HG03103 (cell line): Measurements from ENCODE around the gene KIAA1210.

ENCODE experiments used
- ATAC-seq: cut with Tn5 transposase; IDR thresholded peaks from one replicate; pipeline ENCODE4 v1.9.1; 2021; ENCODE audit warnings: low read depth; ENCODE audit not compliant: unreplicated experiment

The KIAA1210 gene

DNA sequence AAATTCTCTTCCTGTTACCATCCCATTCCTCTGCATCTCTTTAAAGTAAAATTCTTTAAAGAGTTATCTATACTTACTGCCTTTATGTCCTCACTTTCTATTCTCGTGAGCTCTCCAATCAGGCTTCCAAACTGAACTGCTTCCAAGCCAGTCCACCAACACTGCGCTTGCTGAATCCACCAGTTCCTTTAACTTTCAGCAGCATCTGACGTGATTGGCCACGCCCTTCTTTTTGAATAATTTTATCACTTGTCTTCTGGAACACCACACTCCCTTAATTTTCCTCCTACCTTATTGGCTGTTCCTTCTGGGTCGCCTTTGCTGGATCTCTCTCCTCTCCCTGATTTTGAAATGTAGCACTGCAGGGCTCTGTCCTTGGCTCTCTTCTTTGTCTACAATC is at the start of gene KIAA1210:
Gene KIAA1210 (minus strand): TSS at position 163 of the 400 bp plus-strand sequence. CDS start 4,170 bp downstream, outside the sequence.
- ATAC-seq = no peak

DNA sequence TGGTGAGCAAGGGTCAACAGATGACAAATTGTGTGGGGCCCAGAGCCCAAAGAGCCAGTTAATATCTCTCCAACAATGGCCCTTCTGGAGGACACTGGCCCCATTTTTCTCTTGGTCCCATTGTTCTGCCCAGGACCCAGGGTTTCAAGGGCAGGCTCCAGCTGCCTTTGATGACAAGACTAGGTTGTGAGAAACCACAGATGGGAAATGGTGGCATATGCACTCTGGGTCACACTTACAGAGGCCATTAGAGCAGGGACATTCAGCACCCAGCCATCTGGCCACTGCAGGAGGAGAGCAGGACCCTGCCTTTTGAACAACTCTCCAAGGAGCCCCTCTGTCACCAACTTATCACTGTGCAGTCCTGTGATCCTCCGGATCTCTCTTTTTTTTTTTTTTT is 49.7 kb upstream of the KIAA1210 start:
- ATAC-seq = no peak

DNA sequence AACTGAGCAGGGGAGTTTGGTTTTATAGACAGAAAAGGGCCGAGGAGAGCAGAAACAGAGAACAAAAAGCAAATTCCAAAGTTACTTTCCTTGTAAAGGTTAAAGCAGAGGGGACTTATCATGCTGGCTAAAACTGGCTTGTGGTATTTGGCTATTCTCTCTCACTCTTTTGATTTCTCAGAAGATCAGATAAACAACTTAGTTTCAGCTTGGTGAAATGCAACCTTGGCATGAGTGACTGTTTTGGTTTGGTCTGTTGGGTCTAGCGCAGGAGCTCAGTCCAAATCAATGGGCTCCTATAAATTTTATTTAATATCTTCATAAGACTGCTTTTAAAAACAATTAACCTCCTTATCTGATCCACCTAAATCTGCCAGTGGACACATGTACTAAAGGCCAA is 47.3 kb upstream of the KIAA1210 start:
- ATAC-seq = no peak

DNA sequence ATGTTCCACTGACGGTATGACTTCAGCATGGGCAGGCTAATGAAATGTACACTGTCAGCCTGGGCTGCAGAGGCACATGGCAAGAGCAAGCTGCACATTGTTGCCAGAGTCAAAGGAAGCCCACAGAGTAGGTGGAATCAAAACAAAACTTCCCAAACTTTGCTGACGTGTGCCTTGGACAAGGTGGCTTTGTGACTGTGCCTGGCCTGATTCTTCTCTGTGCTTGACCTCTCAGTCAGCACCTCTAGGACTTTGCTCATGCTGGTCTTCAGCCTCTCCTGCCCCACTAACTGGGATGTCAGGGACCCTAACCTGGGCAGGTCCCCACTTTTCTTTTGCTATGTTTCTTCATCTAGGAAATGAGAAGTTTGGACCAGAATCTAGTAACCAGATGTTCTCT is 40.5 kb upstream of the KIAA1210 start:
- ATAC-seq = no peak

DNA sequence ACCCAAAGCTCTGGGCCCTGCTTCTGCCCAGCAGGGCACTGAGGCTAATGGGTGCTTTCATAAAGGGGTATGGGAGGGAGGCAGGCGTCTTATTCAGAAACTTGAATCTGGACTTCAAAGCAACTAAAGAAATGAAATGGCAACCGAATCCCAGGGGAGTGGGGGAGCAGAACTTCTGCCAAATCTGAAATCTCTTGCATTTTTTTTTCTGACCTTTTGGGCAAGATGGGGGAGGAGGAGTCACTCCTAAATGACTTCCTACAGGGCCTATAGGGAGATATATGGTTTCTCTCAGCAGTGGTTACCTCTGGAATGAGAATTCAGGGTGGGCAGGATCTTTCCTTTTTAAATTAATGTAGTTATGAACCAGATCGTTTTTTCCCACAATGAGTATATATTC is 30.6 kb upstream of the KIAA1210 start:
- ATAC-seq = no peak

DNA sequence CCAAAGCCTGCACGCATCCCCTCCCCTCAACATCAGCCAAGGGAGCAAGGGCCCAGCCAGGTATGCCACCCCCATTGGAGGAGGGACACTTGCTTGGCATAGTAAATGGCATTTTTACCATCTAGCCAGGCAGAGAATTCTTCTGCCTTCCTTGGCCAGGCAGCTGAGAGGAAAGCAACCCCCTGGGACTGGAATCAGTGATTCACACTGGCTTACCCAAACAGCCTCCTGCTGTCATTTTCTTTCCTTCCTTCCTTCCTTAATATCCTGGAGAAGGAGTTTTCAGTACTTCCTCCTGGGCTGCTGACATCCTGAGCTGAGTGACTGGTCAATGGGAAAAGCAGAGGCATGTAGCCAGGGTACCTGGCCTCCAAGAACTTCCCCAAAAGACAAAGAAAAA is 28.6 kb upstream of the KIAA1210 start:
- ATAC-seq = no peak

DNA sequence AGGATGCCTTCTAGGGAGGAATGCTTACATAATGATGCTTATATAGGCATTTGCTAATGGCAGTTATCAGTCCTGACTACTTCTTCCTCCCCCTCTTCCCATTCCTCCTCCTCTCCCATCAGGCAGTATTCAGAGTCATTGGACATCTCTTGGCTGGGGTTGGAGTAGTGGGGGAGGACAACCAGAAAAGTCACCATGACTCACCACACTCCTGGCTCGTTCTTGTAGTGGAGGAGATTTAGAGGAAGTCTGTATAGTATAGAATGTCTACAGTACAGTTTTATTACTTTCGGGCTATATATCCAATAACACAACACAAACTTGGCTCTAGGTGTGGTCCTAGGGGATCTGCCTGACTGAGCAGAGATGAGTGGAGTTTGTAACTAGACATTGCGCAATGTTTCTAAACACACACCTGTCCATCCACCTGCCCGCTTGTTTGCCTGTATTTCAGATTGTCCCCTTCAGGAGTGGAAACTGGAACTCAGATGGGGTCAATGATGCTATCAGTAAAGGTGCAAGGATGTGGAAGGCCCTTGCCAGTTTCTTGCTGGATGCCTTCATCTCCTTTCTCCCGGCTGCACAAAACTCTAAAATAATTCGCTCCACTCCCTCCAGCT is 27.9 kb upstream of the KIAA1210 start:
- no peak for ATAC-seq

DNA sequence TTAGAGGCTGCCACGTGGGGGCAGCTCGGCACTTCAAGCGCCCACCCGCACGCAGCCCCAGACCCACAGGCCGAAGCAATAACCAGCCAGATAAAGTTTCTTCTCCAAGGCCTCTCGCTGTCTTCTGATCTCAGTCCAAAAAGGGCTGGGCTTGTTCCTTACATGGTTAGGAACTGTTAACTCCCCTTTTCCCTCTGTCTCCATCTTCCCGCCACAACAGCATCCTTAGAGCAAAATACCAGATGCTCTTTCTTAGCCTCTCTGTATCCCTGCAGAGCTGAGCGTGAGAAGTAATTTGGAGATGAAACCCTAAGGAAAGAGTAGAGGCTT is 23.4 kb upstream of the KIAA1210 start:
- ATAC-seq = no peak

DNA sequence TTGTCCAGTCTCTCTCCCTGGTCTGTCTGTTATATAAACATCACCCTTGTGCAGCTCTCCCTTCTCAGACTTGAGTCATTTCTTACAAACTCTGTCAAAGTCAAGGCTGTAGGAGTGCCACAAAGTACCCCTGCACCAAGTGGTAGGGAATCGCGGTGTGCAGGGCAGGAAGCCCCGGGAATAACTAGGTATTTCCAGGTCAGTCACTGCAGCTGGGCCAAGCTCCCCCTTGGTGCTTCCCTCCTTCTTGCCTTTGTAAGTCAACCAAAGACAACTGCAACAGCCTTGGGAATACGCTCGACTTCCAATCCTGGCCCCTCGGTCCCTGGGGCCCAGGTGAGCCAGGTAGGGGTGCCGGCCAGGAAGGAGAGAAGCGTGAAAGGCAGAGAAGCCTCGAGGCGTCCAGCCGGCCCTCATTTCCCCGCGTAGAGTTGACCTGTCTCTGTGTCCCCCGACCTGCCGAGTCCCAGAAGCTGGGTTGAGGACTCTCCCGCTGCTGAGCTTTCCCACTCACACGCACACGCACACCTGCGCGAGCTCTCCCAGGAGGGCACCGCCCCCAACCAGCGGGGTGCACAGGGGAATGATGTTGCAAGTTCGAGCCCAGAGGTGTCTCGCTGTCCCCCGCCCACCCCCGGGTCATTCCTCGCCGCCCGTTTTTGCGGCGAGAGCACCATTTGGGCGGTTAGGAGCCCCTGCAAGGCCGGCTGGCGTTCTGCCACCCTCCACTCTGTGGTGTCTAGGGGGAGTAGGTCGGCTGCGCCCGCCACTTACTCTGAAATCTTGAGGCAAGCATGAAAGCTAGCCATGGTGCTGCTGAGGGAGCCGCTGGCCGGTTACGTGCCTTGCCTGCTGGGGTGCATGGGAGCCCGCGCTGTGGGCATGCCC is 22.8 kb upstream of the KIAA1210 start:
- ATAC-seq = no peak

DNA sequence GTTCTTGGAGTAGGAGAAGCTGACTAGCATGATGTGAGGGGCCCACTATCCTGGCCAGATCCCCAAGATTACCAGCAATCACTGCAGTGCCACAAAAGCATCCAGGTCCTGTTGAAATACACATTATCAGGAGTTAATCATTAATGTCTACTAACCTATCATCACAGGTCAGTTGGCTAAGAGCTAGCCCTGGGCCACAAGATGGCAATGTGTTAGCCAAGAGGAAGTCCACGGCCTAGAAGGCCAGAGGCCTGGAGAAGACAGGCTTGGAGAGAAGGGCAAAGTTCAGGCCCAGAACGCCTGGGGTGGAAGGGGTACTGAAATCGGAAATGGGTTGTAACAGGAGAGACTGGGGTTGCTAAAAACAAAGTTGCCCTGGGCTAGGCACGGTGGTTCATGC is 19.9 kb upstream of the KIAA1210 start:
- ATAC-seq = no peak

DNA sequence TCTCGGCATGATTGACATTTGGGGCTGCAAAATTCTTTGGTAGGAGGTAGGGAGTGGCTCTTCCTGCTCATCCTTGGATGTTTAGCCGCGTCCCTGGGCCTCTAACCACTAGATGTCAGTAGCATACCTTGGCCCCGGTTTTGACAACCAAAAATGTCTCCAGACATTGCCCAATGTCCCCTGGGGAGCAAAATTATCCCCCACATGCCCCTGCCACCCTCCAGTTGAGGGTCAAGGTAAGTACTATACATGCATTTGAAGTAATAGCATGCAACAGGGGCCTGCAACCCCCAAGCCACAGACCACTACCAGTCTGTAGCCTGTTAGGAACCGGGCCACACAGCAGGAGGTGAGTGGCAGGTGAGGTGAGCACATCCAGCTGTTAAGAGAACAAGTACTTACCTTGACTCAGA is 17.6 kb upstream of the KIAA1210 start:
- ATAC-seq = no peak

DNA sequence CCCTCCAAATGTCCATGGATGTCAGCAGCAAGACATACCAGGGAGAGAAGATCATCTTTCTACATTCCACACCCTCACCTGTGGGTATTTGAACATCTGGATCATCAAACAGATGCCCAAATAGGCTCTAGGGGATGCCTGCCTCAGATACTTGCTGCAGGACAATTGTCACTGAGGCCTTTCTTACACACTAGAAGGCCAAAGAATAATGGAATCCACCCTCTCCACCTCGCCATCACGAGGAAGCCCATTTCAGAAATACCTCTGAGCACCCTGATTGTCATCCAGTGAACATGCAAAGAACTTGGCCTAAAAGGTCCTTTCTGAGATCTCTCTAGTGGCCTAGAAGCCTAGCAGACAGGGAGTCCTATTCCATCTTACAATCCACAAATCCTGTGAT is 6.9 kb upstream of the KIAA1210 start:
- no peak for ATAC-seq

DNA sequence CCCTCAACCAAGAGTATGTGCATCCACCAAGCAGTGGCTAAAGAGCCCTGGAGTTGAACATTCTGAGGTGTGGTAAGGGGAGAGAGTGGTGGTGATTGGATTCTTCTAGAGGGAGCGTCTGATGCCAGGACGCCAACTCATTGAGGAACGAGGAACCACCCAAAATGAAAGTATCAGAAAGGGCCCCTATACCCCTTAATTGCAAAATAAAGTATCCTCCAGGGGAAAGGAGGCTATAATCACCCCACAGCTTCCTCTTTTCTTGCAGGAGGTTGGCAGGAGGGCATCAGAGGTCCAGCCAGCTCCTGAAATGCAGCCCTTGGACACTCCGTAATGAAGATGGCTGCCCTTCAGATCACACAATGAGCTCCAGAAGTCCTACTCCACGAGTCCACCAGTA is 5.3 kb upstream of the KIAA1210 start:
- ATAC-seq = no peak

DNA sequence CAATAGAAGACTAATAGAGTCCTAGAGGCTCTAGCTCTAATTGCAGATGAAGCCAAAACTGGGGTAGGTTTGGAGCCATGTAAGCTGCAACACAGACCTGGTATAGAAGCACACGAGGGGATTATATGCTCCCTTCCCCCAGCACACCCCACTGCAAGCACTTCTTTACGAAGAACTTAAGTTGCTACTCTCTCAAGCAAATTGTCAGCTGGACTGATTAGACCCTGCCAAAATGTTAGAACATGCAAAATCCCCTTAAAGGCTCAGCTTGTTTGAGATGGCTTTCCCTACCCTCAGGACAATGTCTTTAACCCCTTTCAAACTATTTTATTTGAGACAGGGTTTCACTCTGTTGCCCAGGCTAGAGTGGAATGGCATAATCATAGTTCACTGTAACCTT is 4.7 kb upstream of the KIAA1210 start:
- no peak for ATAC-seq

DNA sequence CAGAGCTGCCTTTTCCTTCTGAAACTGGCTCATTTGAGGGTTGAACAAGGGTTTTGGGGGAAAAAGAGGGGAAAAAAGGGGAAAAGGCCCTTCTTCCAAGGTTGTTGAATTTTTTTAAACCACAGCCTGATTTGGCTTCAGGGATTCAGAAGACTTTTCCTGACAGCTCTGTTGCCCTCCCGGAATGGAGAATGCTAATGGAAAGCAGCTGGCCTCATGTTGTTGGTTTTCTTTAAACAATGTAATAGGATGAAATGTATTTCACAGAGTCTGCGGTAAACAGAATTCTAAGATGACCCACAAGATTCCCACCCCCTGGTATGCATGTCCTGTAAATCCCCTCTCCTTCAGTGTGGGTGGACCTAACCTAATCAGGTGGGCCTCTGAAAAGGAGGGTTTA is 3.3 kb upstream of the KIAA1210 start:
- no peak for ATAC-seq

DNA sequence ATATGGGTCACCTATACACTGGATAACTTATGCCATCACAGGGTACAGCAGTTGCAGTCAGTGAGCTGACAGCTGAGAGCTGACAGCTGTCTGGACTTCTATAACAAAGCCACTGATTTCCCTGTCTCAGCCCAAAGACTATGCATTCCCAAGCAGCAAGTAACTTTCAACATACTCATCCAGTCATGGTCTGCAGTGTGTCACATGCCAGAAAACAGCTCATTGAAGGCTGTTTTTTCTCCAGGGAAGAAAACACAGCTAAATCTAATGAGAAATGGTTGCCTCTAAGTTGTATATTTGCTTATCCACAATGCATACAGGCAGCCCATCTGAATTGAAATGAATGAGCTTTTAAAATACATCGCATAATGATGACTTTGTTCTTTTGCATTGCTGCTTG is 6.3 kb downstream of the KIAA1210 start:
- ATAC-seq = no peak

DNA sequence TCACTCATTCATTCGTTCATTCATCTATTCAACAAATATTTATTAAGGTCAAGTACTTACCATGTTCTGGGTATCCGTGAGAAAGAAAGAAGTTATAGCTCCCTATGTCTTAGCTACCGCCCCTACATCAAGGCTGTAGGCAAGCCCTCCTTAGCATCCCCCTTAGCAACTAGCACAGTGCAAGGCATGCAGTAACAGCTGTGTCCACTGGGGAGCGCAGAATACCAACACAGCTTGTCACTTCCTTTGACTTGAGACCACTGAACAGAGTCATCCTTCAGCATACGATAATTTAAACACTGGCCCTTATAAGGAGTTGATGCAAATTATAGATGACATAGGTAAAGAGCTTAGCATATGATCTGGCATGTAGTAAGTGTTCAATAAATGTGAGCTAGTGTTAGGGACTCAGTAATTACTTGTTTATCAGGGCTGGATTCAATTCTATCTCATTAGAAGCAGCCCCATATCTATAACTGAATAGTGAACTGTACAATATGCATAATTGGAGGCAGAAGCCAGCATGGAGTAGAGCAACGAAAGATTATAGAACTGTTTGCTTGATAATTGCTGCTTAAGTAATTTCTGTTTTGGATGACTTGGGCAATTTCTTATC is 8.7 kb downstream of the KIAA1210 start:
- peak; percentile 67 for ATAC-seq

DNA sequence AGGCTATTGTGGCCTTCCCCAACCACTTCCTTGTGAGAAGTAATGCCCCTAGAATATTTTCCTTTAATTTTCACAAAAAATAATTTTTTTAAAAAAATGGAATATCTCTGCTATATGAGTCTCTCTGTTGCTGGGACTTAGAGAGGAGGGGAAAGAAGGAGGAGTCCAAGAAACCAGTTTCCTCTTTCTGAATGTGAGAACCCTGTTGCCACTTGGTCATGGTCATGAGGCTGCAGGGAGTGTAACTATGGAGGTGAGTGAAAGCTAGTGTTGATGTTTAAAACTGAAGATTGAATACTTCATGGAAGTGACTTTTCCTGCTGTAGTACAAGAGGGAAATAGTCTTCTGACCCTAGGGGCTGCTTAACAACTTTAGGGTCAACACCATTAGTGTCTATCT is 20.4 kb downstream of the KIAA1210 start:
- no peak for ATAC-seq

DNA sequence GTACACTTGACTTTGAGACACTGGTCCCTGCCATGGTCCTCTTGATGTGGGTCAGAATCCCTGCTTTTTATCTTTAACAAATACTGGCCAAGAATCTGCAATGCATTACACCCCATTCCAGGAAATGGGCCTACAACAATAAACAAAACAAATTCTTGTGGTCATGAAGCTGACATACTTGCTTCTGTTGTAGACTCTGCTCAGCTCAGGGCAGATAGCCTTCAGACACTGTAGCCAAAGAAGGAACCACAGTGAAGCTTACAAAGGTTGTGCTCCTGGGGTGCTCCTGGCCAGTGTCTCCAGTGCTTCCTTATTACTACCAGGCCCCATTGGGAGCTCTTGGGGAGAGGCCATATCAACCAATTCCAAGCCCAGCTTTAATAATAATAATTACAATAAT is 21.8 kb downstream of the KIAA1210 start:
- ATAC-seq = no peak

DNA sequence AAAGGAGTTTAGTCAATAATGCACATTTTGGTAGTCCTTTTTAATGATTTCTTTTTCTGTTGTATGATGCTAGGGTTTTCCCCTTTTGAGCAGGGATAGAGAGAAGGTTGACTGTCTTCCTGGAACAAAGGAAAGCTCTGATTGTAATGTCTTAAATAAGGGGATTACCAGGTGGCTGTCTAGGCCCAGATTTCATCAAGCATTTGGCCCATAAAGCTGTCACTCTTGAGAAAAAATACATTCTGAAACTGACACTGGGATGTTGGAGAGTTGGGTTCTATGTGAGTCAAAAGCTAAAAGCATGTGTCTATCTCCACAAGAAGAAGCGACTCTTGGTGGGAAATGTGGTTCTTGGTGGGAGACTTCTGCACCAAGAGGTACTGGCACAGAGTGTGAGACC is 26.4 kb downstream of the KIAA1210 start:
- no peak for ATAC-seq

DNA sequence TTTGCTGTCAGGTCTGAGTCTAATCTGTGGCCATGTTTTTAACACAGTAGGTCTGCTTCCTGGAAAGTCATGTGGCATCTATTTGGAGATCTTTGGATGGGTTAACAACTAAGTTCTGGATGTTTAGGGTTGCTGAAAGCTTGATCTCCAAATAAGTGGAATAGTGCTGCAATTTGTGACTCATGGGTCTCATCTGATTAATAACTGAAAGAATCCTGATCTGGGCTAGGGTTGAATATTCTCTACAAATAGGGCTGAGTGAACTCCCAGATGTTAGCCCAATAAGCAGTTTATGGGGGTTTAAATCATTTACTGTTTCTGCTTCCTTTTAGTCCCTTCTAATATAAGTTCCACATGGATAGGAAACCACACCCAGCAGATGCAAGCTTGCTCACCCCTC is 31.7 kb downstream of the KIAA1210 start:
- ATAC-seq = no peak

DNA sequence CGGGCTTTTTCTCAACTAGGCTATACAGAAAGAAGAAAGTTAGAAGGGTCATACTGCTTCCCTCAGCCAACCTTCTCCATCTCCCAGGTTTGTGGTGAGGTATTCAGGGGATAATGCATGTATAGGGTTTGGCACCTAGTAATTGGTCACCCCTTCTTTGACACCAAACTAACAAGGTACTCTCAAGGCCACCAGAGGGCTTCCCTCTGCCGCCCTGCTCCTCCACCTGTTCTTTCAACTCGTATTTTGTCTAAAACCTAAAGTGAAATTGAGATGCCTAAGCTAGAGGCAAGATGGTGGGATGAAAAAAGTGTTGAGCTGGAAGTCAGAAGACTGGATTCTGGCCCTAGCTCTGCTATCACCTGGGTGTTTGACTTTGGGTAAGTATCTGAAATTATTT is 32.8 kb downstream of the KIAA1210 start:
- no peak for ATAC-seq
